Endodermal cell (in vitro differentiated cells): ENCODE results near the gene COL18A1. TPM values are rescaled to one million over a fixed set of nuclear protein-coding genes. Genes with fewer than 3 reads are reported as not detected.

Experiments used
- DNase-seq: peaks from one replicate; pipeline ENCODE4 v3.0.0-alpha.2; 2017
- H3K27ac ChIP-seq: 2 replicates; pipeline ENCODE4 v1.5.1; 2013; ENCODE audit warnings: mild to moderate bottlenecking, low read depth, low read length, moderate library complexity
- H3K27me3 ChIP-seq: 2 replicates; pipeline ENCODE4 v1.6.1; 2013; ENCODE audit warnings: mild to moderate bottlenecking, low read length, moderate library complexity; ENCODE audit not compliant: insufficient read depth, control insufficient read depth, poor library complexity, severe bottlenecking
- H3K36me3 ChIP-seq: 2 replicates; pipeline ENCODE4 v1.7.0; 2013; ENCODE audit warnings: mild to moderate bottlenecking, low read length, moderate library complexity; ENCODE audit not compliant: control insufficient read depth, insufficient read depth
- H3K4me1 ChIP-seq: one replicate; pipeline ENCODE4 v1.7.0; 2013; ENCODE audit warnings: low read length; ENCODE audit not compliant: control insufficient read depth, insufficient read depth
- H3K4me3 ChIP-seq: 2 replicates; pipeline ENCODE4 v1.5.1; 2013; ENCODE audit warnings: mild to moderate bottlenecking, low read length, moderate library complexity
- H3K9ac ChIP-seq: 2 replicates; pipeline ENCODE4 v1.6.1; 2013; ENCODE audit warnings: mild to moderate bottlenecking, low read length, moderate library complexity; ENCODE audit not compliant: poor library complexity, severe bottlenecking; ENCODE audit errors: extremely low read depth
- H3K9me3 ChIP-seq: 2 replicates; pipeline ENCODE4 v1.6.1; 2013; ENCODE audit warnings: mild to moderate bottlenecking, low read length, moderate library complexity; ENCODE audit not compliant: control insufficient read depth
- H3K27ac Mint-ChIP-seq: 2 replicates; pipeline ENCODE4 v1.8.0; 2020; ENCODE audit warnings: mixed read lengths
- H3K27me3 Mint-ChIP-seq: 2 replicates; pipeline ENCODE4 v1.8.0; 2021; ENCODE audit warnings: mild to moderate bottlenecking, mixed read lengths; ENCODE audit not compliant: insufficient read depth
- H3K36me3 Mint-ChIP-seq: 2 replicates; pipeline ENCODE4 v1.8.0; 2020; ENCODE audit warnings: low read depth, mixed read lengths
- H3K4me1 Mint-ChIP-seq: 2 replicates; pipeline ENCODE4 v1.8.0; 2020; ENCODE audit warnings: mixed read lengths
- H3K4me3 Mint-ChIP-seq: 2 replicates; pipeline ENCODE4 v1.8.0; 2020; ENCODE audit warnings: mild to moderate bottlenecking, moderate library complexity, mixed read lengths
- H3K9me3 Mint-ChIP-seq: 2 replicates; pipeline ENCODE4 v1.8.0; 2020; ENCODE audit warnings: mild to moderate bottlenecking, mixed read lengths
- CTCF ChIP-seq: fragments of 200-600 bp; sonication (generic); conservative IDR thresholded peaks from 2 replicates; pipeline ENCODE4 v1.5.0; 2021; ENCODE audit warnings: antibody characterized with exemption, mild to moderate bottlenecking
- WGBS, 2 experiments: methylation state at CpG; one replicate each; pipeline versions ENCODE4 v1.1.5 to v1.1.7; 2013; ENCODE audit warnings: missing lambda C conversion rate in 2 of 2, mixed read lengths in 1 of 2; ENCODE audit not compliant: insufficient coverage in 1 of 2, insufficient read length in 1 of 2; 5-methylcytosine and 5-hydroxymethylcytosine counted together
- total RNA-seq, 2 donors: library from RNA; stranded (reverse); fragmentation: NEBNext Ultra II Directional in 1 of 2; extraction: Animal tissue kit (Norgen Biotek cat#: 25700) in 1 of 2; gene quantifications; 2 replicates in 1 of 2; 3 replicates in 1 of 2; pipeline ENCODE4 v1.2.1, GENCODE V29; 2021

COL18A1 gene
- total RNA-seq, 2 donors from 2014 or later, result 332 to 398 TPM

- Mint-ChIP-seq H3K4me3 (no peak overlapping the region), H3K27me3 (no peaks in the 10 kb centered on the region), H3K27ac (peak overlapping the region; percentile 65), H3K36me3 (peaks cover 28% of the 10 kb centered on the region), H3K9me3 (no peaks in the 10 kb centered on the region), H3K4me1 (peaks cover 44% of the 10 kb centered on the region)
- Histone ChIP-seq H3K27ac (peak overlapping the region; percentile 83), H3K4me3 (no peak overlapping the region), H3K4me1 (peaks cover 15% of the 10 kb centered on the region), H3K27me3 (no peaks in the 10 kb centered on the region), H3K9me3 (no peaks in the 10 kb centered on the region), H3K36me3 (peaks cover 40% of the 10 kb centered on the region), H3K9ac (no peak overlapping the region)
- 83 to 86% methylated on average over 19 to 27 of the region's 27 CpGs for WGBS, 2 experiments
- no peak for TF ChIP-seq CTCF
- peak; percentile 49 for DNase-seq
Measured at GRCh38 chr21:45412909-45413611, 8.1 kb downstream of the COL18A1 start.

- H3K4me3 ChIP-seq, result no peak overlapping the region
- Mint-ChIP-seq H3K27ac (peak overlapping the region; percentile 58), H3K4me3 (no peak overlapping the region), H3K36me3 (peaks cover 24% of the 10 kb centered on the region), H3K27me3 (no peaks in the 10 kb centered on the region), H3K9me3 (no peaks in the 10 kb centered on the region), H3K4me1 (peaks cover 40% of the 10 kb centered on the region)
- H3K9ac ChIP-seq, result no peak overlapping the region
- 80 to 87% methylated on average over 2 to 7 of the region's 7 CpGs for WGBS, 2 experiments
- DNase-seq, result no peak
- no peaks in the 10 kb centered on the region for H3K9me3 ChIP-seq
- peak overlapping the region; percentile 83 for H3K27ac ChIP-seq
- no peaks in the 10 kb centered on the region for H3K27me3 ChIP-seq
- H3K4me1 ChIP-seq, result peaks cover 6% of the 10 kb centered on the region
- no peak for TF ChIP-seq CTCF
- peaks cover 34% of the 10 kb centered on the region for H3K36me3 ChIP-seq
Measured at GRCh38 chr21:45413922-45414321, 9.0 kb downstream of the COL18A1 start.

GRCh38 chr21:45414396-45415187 is 9.6 kb downstream of the COL18A1 start:
- Histone ChIP-seq H3K27ac (peak overlapping the region; percentile 83), H3K27me3 (no peaks in the 10 kb centered on the region), H3K9me3 (no peaks in the 10 kb centered on the region), H3K36me3 (peaks cover 29% of the 10 kb centered on the region), H3K4me3 (no peak overlapping the region), H3K9ac (no peak overlapping the region), H3K4me1 (peaks cover 5% of the 10 kb centered on the region)
- H3K9me3 Mint-ChIP-seq, result no peaks in the 10 kb centered on the region
- H3K36me3 Mint-ChIP-seq, result peaks cover 20% of the 10 kb centered on the region
- TF ChIP-seq CTCF, result no peak
- DNase-seq, result peak; percentile 43
- H3K4me1 Mint-ChIP-seq, result peaks cover 36% of the 10 kb centered on the region
- 94 to 96% methylated on average over 22 to 25 of the region's 25 CpGs for WGBS, 2 experiments
- no peak overlapping the region for H3K4me3 Mint-ChIP-seq
- H3K27me3 Mint-ChIP-seq, result no peaks in the 10 kb centered on the region
- peak overlapping the region; percentile 79 for H3K27ac Mint-ChIP-seq
